ENCODE results near the gene SHC2.

GRCh38 chr19:508204-509150 is 47.6 kb upstream of the SHC2 start:
- TF ChIP-seq CTCF (conservative IDR thresholded peaks at IDR 0.05; ENCODE audit: low read depth, low read length): no peak
- no peak for TF ChIP-seq EZH2 (IDR thresholded peaks at IDR 0.05; ENCODE audit: borderline replicate concordance, low read depth, low read length, poor library complexity, severe bottlenecking)
